H9 (cell line): ENCODE results near the gene DNAH12. TPM values are rescaled to one million over a fixed set of nuclear protein-coding genes. Genes with fewer than 3 reads are reported as not detected.

Experiments
- DNase-seq: peaks from one replicate; pipeline ENCODE4 v3.0.0-alpha.2; 2017
- H2AFZ ChIP-seq: one replicate; pipeline ENCODE4 v1.6.1; 2013; ENCODE audit warnings: mild to moderate bottlenecking, low read length, control low read depth, moderate library complexity
- H2AK5ac ChIP-seq: 2 replicates; pipeline ENCODE4 v1.6.1; 2013; ENCODE audit warnings: low read length, control low read depth, mixed read lengths; ENCODE audit not compliant: insufficient read length
- H2BK120ac ChIP-seq: one replicate; pipeline ENCODE4 v1.6.1; 2013; ENCODE audit warnings: low read depth, mild to moderate bottlenecking, low read length, control low read depth, inconsistent platforms; ENCODE audit not compliant: poor library complexity, severe bottlenecking
- H2BK12ac ChIP-seq: 2 replicates; pipeline ENCODE4 v1.6.1; 2013; ENCODE audit warnings: low read length, control low read depth, mixed read lengths, low read depth; ENCODE audit not compliant: insufficient read length
- H2BK15ac ChIP-seq: 2 replicates; pipeline ENCODE4 v1.6.1; 2013; ENCODE audit warnings: low read depth, low read length, control low read depth
- H2BK20ac ChIP-seq: one replicate; pipeline ENCODE4 v1.6.1; 2013; ENCODE audit warnings: low read depth, mild to moderate bottlenecking, low read length, control low read depth, inconsistent platforms; ENCODE audit not compliant: poor library complexity, severe bottlenecking
- H2BK5ac ChIP-seq: 2 replicates; pipeline ENCODE4 v1.6.1; 2013; ENCODE audit warnings: low read length, control low read depth, mixed read lengths; ENCODE audit not compliant: insufficient read length
- H3K14ac ChIP-seq: 2 replicates; pipeline ENCODE4 v1.6.1; 2013; ENCODE audit warnings: low read length, control low read depth; ENCODE audit not compliant: insufficient read depth
- H3K18ac ChIP-seq: 2 replicates; pipeline ENCODE4 v1.6.1; 2013; ENCODE audit warnings: low read depth, mild to moderate bottlenecking, mixed read lengths, low read length, control low read depth; ENCODE audit not compliant: insufficient read length
- H3K23ac ChIP-seq: 2 replicates; pipeline ENCODE4 v1.6.1; 2013; ENCODE audit warnings: low read length, control low read depth, mixed read lengths, low read depth; ENCODE audit not compliant: insufficient read length
- H3K23me2 ChIP-seq: 2 replicates; pipeline ENCODE4 v1.6.1; 2013; ENCODE audit warnings: low read depth, mild to moderate bottlenecking, mixed read lengths, low read length, control low read depth; ENCODE audit not compliant: insufficient read length, poor library complexity, severe bottlenecking
- H3K27ac ChIP-seq: 2 replicates; pipeline ENCODE4 v1.5.1; 2013; ENCODE audit warnings: low read length, control low read depth, mixed read lengths, low read depth; ENCODE audit not compliant: insufficient read length
- H3K27me3 ChIP-seq: 2 replicates; pipeline ENCODE4 v1.6.1; 2013; ENCODE audit warnings: low read length, control low read depth, inconsistent platforms; ENCODE audit not compliant: insufficient read depth
- H3K4ac ChIP-seq: 2 replicates; pipeline ENCODE4 v1.6.1; 2013; ENCODE audit warnings: low read depth, mild to moderate bottlenecking, control low read depth, inconsistent platforms, low read length, moderate library complexity
- H3K4me1 ChIP-seq: 2 replicates; pipeline ENCODE4 v1.6.1; 2013; ENCODE audit warnings: low read length, control low read depth, inconsistent platforms; ENCODE audit not compliant: insufficient read depth
- H3K4me2 ChIP-seq: 2 replicates; pipeline ENCODE4 v1.6.1; 2013; ENCODE audit warnings: low read length, control low read depth, mixed read lengths; ENCODE audit not compliant: insufficient read length, insufficient read depth
- H3K56ac ChIP-seq: 2 replicates; pipeline ENCODE4 v1.6.1; 2013; ENCODE audit warnings: low read depth, mild to moderate bottlenecking, mixed read lengths, low read length, control low read depth; ENCODE audit not compliant: insufficient read length
- H3K79me1 ChIP-seq: 2 replicates; pipeline ENCODE4 v1.6.1; 2013; ENCODE audit warnings: low read depth, mild to moderate bottlenecking, moderate library complexity, low read length, control low read depth, inconsistent platforms; ENCODE audit not compliant: insufficient read depth, poor library complexity, severe bottlenecking
- H3K79me2 ChIP-seq: 2 replicates; pipeline ENCODE4 v1.6.1; 2013; ENCODE audit warnings: low read length, control low read depth, inconsistent platforms; ENCODE audit not compliant: insufficient read depth
- H3K9ac ChIP-seq: 2 replicates; pipeline ENCODE4 v1.6.1; 2013; ENCODE audit warnings: low read length, control low read depth, mixed read lengths; ENCODE audit not compliant: insufficient read length; ENCODE audit errors: extremely low read depth
- H3K9me3 ChIP-seq: one replicate; pipeline ENCODE4 v1.6.1; 2013; ENCODE audit warnings: low read depth, low read length, inconsistent platforms; ENCODE audit not compliant: control insufficient read depth
- H3T11ph ChIP-seq: one replicate; pipeline ENCODE4 v1.6.1; 2013; ENCODE audit warnings: mild to moderate bottlenecking, low read length, control low read depth, inconsistent platforms
- H4K20me1 ChIP-seq: one replicate; pipeline ENCODE4 v1.6.1; 2013; ENCODE audit not compliant: control insufficient read depth, insufficient read length, insufficient read depth
- H4K5ac ChIP-seq: 2 replicates; pipeline ENCODE4 v1.6.1; 2013; ENCODE audit warnings: low read depth, mild to moderate bottlenecking, mixed read lengths, low read length, control low read depth; ENCODE audit not compliant: insufficient read length
- H4K8ac ChIP-seq: replicated peaks from 2 replicates; pipeline ENCODE4 v1.6.1; 2013; ENCODE audit warnings: low read length, control low read depth, mixed read lengths, low read depth; ENCODE audit not compliant: insufficient read length
- H4K91ac ChIP-seq: 2 replicates; pipeline ENCODE4 v1.6.1; 2013; ENCODE audit warnings: low read depth, mild to moderate bottlenecking, moderate library complexity, mixed read lengths, low read length, control low read depth; ENCODE audit not compliant: insufficient read length
- H3K27ac Mint-ChIP-seq, 3 experiments: 2 replicates in 2 of 3; 3 replicates in 1 of 3; pipeline ENCODE4 v1.8.0; 2020 to 2021; ENCODE audit warnings: mixed read lengths in 3 of 3, mild to moderate bottlenecking in 1 of 3, moderate library complexity in 1 of 3
- H3K27me3 Mint-ChIP-seq: 2 replicates; pipeline ENCODE4 v1.8.0; 2021; ENCODE audit warnings: low read depth, mild to moderate bottlenecking, moderate library complexity, mixed read lengths
- H3K36me3 Mint-ChIP-seq, 3 experiments: 2 replicates in 2 of 3; 3 replicates in 1 of 3; pipeline ENCODE4 v1.8.0; 2020 to 2021; ENCODE audit warnings: low read depth in 3 of 3, mixed read lengths in 3 of 3; ENCODE audit not compliant: insufficient read depth in 1 of 3
- H3K4me1 Mint-ChIP-seq, 2 experiments: 2 replicates each; pipeline ENCODE4 v1.8.0; 2020; ENCODE audit warnings: mixed read lengths in 2 of 2
- H3K4me3 Mint-ChIP-seq, 2 experiments: 2 replicates in 1 of 2; 3 replicates in 1 of 2; pipeline ENCODE4 v1.8.0; 2020 to 2021; ENCODE audit warnings: mild to moderate bottlenecking in 2 of 2, mixed read lengths in 2 of 2, moderate library complexity in 1 of 2
- H3K9me3 Mint-ChIP-seq, 2 experiments: 2 replicates in 1 of 2; 3 replicates in 1 of 2; pipeline ENCODE4 v1.8.0; 2020; ENCODE audit warnings: mild to moderate bottlenecking in 2 of 2, mixed read lengths in 2 of 2, moderate library complexity in 1 of 2
- WGBS: extraction: QIAGEN DNeasy Blood & Tissue Kit; methylation state at CpG from one replicate; pipeline ENCODE4 v1.1.7; 2013; ENCODE audit warnings: missing lambda C conversion rate, low lambda C conversion rate, mixed read lengths; ENCODE audit not compliant: insufficient read length; ENCODE audit errors: extremely low coverage; 5-methylcytosine and 5-hydroxymethylcytosine counted together
- total RNA-seq: library from RNA; stranded (reverse); gene quantifications from 2 replicates; pipeline ENCODE4 v1.2.1, GENCODE V29; 2021
- TF ChIP-seq, protein P1 (sequence below): fragments of 200-600 bp; sonication (generic); conservative IDR thresholded peaks from 3 replicates; pipeline ENCODE4 v1.8.0; 2021; ENCODE audit warnings: antibody characterized with exemption, mild to moderate bottlenecking

DNAH12 gene
- total RNA-seq, 1 experiment from 2014 or later = not detected

DNA sequence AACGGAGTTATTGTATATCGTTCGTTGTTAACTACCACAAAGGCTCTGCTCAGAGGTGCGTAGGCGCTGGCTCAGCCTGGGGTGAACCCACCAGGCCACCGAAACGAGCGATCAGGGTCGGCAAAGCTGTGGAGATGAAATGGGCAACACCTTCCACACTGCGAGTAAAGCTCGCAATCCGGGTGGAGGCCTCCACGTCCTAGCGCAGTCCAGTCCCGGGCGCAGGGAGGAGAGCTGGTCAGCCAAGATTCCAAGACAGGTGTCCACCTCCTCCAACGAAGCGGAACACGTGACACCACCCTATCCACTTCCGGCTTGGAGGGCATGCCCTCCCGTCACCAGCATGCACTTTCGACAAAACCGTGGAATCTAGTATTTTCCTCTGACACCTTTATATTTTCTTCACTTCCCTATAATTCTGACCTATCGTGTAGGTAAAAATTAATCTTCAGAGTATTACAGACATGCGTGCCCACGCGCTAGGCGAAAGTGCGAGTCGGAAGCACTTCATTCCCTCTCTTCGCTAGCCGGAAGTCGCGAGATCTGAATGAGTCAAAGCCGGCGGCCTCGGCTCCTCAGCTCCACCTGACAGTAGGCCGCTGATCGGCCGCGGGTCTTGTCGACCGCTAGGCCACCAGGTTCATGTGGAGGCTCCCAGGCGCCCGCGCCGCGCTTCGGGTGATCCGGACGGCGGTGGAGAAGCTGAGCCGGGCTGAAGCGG is 11.8 kb upstream of the DNAH12 start, which contains the start of gene PDE12:
Gene PDE12 (plus strand): TSS at position 537 of the 721 bp plus-strand sequence. CDS start 106 bp downstream, at position 643.
- no peak within 1 kb of the TSS for H2BK5ac ChIP-seq
- no CpG with 5 or more reads among the region's 54 CpGs for WGBS
- H3K27ac Mint-ChIP-seq = peak within 1 kb of the TSS; percentile 98 to 100 (median 99)

More for the DNA sequence above, 11.8 kb upstream of the DNAH12 start, which contains the start of gene PDE12:
- H3K27me3 Mint-ChIP-seq = peaks cover 9% of the 10 kb centered on the region; the same call in 1 of the 2 replicates
- H3K79me2 ChIP-seq = no peaks in the 10 kb centered on the region
- H3K23ac ChIP-seq = no peak within 1 kb of the TSS
- H3K14ac ChIP-seq = peak within 1 kb of the TSS; percentile 70
- peak within 1 kb of the TSS; percentile 31 for H3K9ac ChIP-seq
- H3T11ph ChIP-seq = no peak within 1 kb of the TSS
- no peak within 1 kb of the TSS for H2AFZ ChIP-seq
- no peaks in the 10 kb centered on the region for H3K4me1 ChIP-seq
- H4K5ac ChIP-seq = no peak within 1 kb of the TSS
- TF ChIP-seq, protein P1, sequence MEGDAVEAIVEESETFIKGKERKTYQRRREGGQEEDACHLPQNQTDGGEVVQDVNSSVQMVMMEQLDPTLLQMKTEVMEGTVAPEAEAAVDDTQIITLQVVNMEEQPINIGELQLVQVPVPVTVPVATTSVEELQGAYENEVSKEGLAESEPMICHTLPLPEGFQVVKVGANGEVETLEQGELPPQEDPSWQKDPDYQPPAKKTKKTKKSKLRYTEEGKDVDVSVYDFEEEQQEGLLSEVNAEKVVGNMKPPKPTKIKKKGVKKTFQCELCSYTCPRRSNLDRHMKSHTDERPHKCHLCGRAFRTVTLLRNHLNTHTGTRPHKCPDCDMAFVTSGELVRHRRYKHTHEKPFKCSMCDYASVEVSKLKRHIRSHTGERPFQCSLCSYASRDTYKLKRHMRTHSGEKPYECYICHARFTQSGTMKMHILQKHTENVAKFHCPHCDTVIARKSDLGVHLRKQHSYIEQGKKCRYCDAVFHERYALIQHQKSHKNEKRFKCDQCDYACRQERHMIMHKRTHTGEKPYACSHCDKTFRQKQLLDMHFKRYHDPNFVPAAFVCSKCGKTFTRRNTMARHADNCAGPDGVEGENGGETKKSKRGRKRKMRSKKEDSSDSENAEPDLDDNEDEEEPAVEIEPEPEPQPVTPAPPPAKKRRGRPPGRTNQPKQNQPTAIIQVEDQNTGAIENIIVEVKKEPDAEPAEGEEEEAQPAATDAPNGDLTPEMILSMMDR = no peak
- H3K4me3 Mint-ChIP-seq = peak within 1 kb of the TSS; percentile 88 to 89
- no peak within 1 kb of the TSS for H3K56ac ChIP-seq
- no peak within 1 kb of the TSS for H2AK5ac ChIP-seq
- peaks cover 14 to 20% of the 10 kb centered on the region in 2 experiments for H3K4me1 Mint-ChIP-seq
- no peak within 1 kb of the TSS for H4K91ac ChIP-seq
- no peak within 1 kb of the TSS for H2BK12ac ChIP-seq
- no peak within 1 kb of the TSS for H4K8ac ChIP-seq
- no peak within 1 kb of the TSS for H2BK20ac ChIP-seq
- no peaks in the 10 kb centered on the region for H3K9me3 Mint-ChIP-seq
- DNase-seq = peak; percentile 84
- H2BK15ac ChIP-seq = no peak within 1 kb of the TSS
- peaks cover 0 to 15% (median 13%) of the 10 kb centered on the region in 3 experiments; a peak in 6 of 7 replicates for H3K36me3 Mint-ChIP-seq
- no peaks in the 10 kb centered on the region for H3K9me3 ChIP-seq
- H3K27ac ChIP-seq = no peak within 1 kb of the TSS
- peaks cover 10% of the 10 kb centered on the region for H3K23me2 ChIP-seq
- peak within 1 kb of the TSS; percentile 75 for H3K4me2 ChIP-seq
- no peaks in the 10 kb centered on the region for H3K79me1 ChIP-seq
- H3K18ac ChIP-seq = peak within 1 kb of the TSS; percentile 59
- H3K4ac ChIP-seq = no peak within 1 kb of the TSS
- H3K27me3 ChIP-seq = no peaks in the 10 kb centered on the region
- H4K20me1 ChIP-seq = no peaks in the 10 kb centered on the region
- no peak within 1 kb of the TSS for H2BK120ac ChIP-seq
